Activated CD8-positive, alpha-beta T cell treated with anti-CD3 and anti-CD28 coated beads for 36 hours (primary cell): Measurements from ENCODE around the gene TANGO6. TPM values are rescaled to one million over a fixed set of nuclear protein-coding genes. Genes with fewer than 3 reads are reported as not detected.

Experiments
- ATAC-seq: fragments of 200-7000 bp; cut with Tn5 transposase; one replicate; pipeline ENCODE4 v1.10.0; 2021; ENCODE audit warnings: mild to moderate bottlenecking, moderate library complexity
- CTCF ChIA-PET: fragments of 350-600 bp; sonication (Branson Sonifier 250); formaldehyde crosslinking; loops from one replicate; lab custom pipeline; 2021; ENCODE audit warnings: antibody characterized with exemption; lab: Charles Lee
- POLR2A ChIA-PET: fragments of 350-600 bp; sonication (Branson Sonifier 250); formaldehyde crosslinking; loops from one replicate; lab custom pipeline; 2021; ENCODE audit warnings: antibody characterized with exemption; lab: Charles Lee
- DNase-seq: peaks from one replicate; pipeline ENCODE4 v3.0.0-alpha.2; 2020
- H3K27ac Mint-ChIP-seq: one replicate; pipeline ENCODE4 v1.8.0; 2021; ENCODE audit warnings: mild to moderate bottlenecking, mixed read lengths
- H3K27me3 Mint-ChIP-seq: one replicate; pipeline ENCODE4 v1.8.0; 2021; ENCODE audit warnings: mixed read lengths
- H3K36me3 Mint-ChIP-seq: one replicate; pipeline ENCODE4 v1.8.0; 2021; ENCODE audit warnings: low read depth, mixed read lengths
- H3K4me1 Mint-ChIP-seq: one replicate; pipeline ENCODE4 v1.8.0; 2021; ENCODE audit warnings: low read depth, mixed read lengths
- H3K4me3 Mint-ChIP-seq: one replicate; pipeline ENCODE4 v1.8.0; 2021; ENCODE audit warnings: mild to moderate bottlenecking, moderate library complexity, mixed read lengths
- H3K9me3 Mint-ChIP-seq: one replicate; pipeline ENCODE4 v1.8.0; 2021; ENCODE audit warnings: mixed read lengths
- CTCF ChIP-seq: fragments of 200-600 bp; IDR thresholded peaks from one replicate; pipeline ENCODE4 v1.8.0; 2022; ENCODE audit warnings: antibody characterized with exemption, mild to moderate bottlenecking
- intact Hi-C: fragments of 100-400 bp; cut with micrococcal nuclease; formaldehyde crosslinking; loops from one replicate; pipeline ENCODE4 v1.10.0; 2022
- total RNA-seq, 2 experiments: library from RNA; stranded (reverse); gene quantifications; one replicate each; pipeline ENCODE4 v1.2.3, GENCODE V29; 2021

Gene TANGO6
- total RNA-seq, 2 experiments from 2014 or later = 23.0 to 27.0 TPM

- Mint-ChIP-seq H3K27me3 (no peaks in the 10 kb centered on the region), H3K36me3 (peaks cover 20% of the 10 kb centered on the region), H3K4me1 (no peaks in the 10 kb centered on the region), H3K4me3 (no peak overlapping the region), H3K27ac (no peak overlapping the region), H3K9me3 (peaks cover 8% of the 10 kb centered on the region)
- intact Hi-C loops = no loop called here
- ATAC-seq (no peak), DNase-seq (no peak)
- ChIA-PET POLR2A (interaction anchor here (0.8 kb wide), 1 partner anchor 155 kb away, joined by 3 read pairs; no protein-coding TSS in a partner anchor), CTCF (interaction anchor here (0.8 kb wide), 1 partner anchor 13 kb away, joined by 3 read pairs; no protein-coding TSS in a partner anchor)
- no peak for TF ChIP-seq CTCF
These were observed 155.8 kb downstream of the TANGO6 start for GRCh38 chr16:68999114-68999513.

GRCh38 chr16:69003500-69003899, 160.2 kb downstream of the TANGO6 start:
- intact Hi-C loops = no loop called here
- Mint-ChIP-seq H3K27me3 (no peaks in the 10 kb centered on the region), H3K9me3 (peaks cover 8% of the 10 kb centered on the region), H3K27ac (no peak overlapping the region), H3K4me3 (no peak overlapping the region), H3K4me1 (no peaks in the 10 kb centered on the region), H3K36me3 (peaks cover 20% of the 10 kb centered on the region)
- ATAC-seq (no peak), DNase-seq (no peak)
- POLR2A ChIA-PET = no interaction called here
- CTCF ChIA-PET = interaction anchor here (1.5 kb wide), 1 partner anchor 9 kb away, joined by 4 read pairs; no protein-coding TSS in a partner anchor
- no peak for TF ChIP-seq CTCF

GRCh38 chr16:69005641-69006355, 162.5 kb downstream of the TANGO6 start:
- intact Hi-C loops = no loop called here
- H3K27me3 Mint-ChIP-seq = no peaks in the 10 kb centered on the region
- no peak for DNase-seq
- ChIA-PET POLR2A (no interaction called here), CTCF (no interaction called here)
- H3K27ac Mint-ChIP-seq = no peak overlapping the region
- ATAC-seq = no peak
- TF ChIP-seq CTCF = no peak
- peaks cover 8% of the 10 kb centered on the region for H3K9me3 Mint-ChIP-seq
- no peak overlapping the region for H3K4me3 Mint-ChIP-seq
- H3K4me1 Mint-ChIP-seq = no peaks in the 10 kb centered on the region
- H3K36me3 Mint-ChIP-seq = peaks cover 20% of the 10 kb centered on the region

GRCh38 chr16:69012906-69013305, 169.6 kb downstream of the TANGO6 start:
- ChIA-PET POLR2A (no interaction called here), CTCF (interaction anchor here (1.3 kb wide), 1 partner anchor 166 kb away, joined by 3 read pairs; no protein-coding TSS in a partner anchor)
- ATAC-seq = no peak
- peaks cover 8% of the 10 kb centered on the region for H3K4me1 Mint-ChIP-seq
- H3K9me3 Mint-ChIP-seq = no peaks in the 10 kb centered on the region
- no peak overlapping the region for H3K4me3 Mint-ChIP-seq
- DNase-seq = no peak
- H3K36me3 Mint-ChIP-seq = peaks cover 1% of the 10 kb centered on the region
- H3K27me3 Mint-ChIP-seq = no peaks in the 10 kb centered on the region
- no peak for TF ChIP-seq CTCF
- intact Hi-C loops = no loop called here
- no peak overlapping the region for H3K27ac Mint-ChIP-seq

- no peaks in the 10 kb centered on the region for H3K27me3 Mint-ChIP-seq
- peaks cover 1% of the 10 kb centered on the region for H3K36me3 Mint-ChIP-seq
- H3K4me3 Mint-ChIP-seq = no peak overlapping the region
- ChIA-PET POLR2A (interaction anchor here (0.6 kb wide), 1 partner anchor 330 kb away, joined by 5 read pairs; no protein-coding TSS in a partner anchor), CTCF (no interaction called here)
- intact Hi-C loops = no loop called here
- no peak for TF ChIP-seq CTCF
- ATAC-seq (no peak), DNase-seq (no peak)
- no peak overlapping the region for H3K27ac Mint-ChIP-seq
- H3K9me3 Mint-ChIP-seq = no peaks in the 10 kb centered on the region
- peaks cover 8% of the 10 kb centered on the region for H3K4me1 Mint-ChIP-seq
These were observed 170.7 kb downstream of the TANGO6 start for GRCh38 chr16:69013991-69014390.
